Anterior cingulate cortex (tissue), 58 donors: Measurements from ENCODE around the gene NEURL3.
"Not testable (repeated sequence)": the region's sequence is repeated elsewhere in the genome, so short reads cannot be mapped to it uniquely, and the experiment has no call there.

ENCODE experiments used
- DNase-seq, 58 donors: peaks; one replicate each; lab custom pipeline; 2025; lab: John Stamatoyannopoulos, UW

The NEURL3 gene, protein sequence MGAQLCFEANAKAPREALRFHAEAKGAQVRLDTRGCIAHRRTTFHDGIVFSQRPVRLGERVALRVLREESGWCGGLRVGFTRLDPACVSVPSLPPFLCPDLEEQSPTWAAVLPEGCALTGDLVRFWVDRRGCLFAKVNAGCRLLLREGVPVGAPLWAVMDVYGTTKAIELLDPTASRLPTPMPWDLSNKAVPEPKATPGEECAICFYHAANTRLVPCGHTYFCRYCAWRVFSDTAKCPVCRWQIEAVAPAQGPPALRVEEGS

DNA sequence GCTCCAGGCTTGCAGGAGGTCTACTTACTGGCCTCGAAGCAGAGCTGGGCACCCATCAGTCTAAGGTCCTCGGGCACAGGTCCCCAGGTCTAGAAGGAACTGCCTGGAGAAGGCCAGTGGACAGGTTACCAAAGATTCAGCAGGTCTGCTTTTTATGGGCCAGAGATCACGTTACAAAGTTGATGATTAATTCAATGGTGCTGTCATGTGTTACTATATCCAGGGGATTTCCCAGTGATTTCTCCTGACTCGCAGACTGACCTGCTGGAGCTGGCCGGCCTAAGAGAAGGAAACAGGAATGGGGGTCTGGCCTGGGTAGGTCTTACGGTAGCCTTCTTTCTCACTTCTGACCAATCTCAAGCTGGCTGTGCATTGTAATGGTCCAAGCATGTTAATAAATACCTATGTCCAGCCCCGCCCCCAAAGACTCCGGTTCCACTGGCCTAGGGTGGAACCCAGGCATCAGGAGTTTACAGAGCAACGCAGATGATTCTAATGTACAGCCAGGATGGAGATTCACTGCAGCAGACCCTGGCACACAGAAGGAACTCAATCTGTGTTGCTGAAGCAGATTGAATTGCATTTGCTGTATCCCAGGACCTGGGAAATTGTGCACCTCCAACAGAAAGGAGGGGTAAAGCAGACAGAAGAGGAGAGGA, at the start of gene NEURL3:
NEURL3 (minus strand) TSS at position 127 of the 659 bp plus-strand sequence; CDS start at position 56, 71 bp downstream.
- no peak for DNase-seq

DNA sequence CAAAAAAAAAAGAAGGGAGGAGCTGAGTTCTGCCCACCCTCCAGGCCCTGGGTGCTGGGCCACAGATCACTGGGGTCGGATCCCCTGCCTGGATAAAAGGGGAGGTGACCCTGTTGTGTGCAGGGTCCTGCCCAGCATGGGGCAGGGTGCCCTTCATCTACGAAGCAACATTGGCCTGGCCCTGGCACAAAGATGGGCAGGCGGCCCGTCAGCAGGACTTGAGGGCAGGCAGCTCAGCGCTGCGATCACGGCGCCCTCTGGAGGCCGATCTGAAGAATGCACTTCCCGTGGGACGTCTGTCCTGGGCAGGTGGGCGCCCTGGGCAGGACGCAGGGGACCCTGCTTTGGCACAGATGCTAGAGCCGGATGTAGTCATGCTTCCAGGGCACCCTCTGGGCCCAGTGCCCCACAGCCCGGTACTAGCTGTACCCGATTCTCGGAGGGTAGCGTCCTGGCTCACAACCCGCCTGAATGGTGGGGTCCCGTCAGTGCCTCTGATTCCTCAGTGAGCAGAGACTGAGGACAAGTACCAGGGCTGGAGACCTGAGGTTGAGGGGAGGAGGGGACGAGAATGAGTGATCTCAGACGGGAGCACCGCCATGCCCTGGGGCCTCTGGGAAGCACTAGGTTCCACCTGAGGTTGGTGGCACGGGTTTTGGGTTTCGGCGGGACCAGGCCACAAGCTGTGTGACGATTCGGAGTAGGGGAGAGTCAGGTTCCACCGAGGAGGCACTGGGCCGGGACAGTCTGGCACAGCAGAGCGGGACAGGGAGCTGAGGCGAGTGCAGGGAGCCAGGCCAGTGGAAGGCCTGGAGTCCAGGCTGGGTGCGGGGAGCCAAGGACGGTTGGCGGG, 49.4 kb upstream of the NEURL3 start:
- peak in 41 of 58 donors; percentile 13 to 83 (median 45) for DNase-seq

DNA sequence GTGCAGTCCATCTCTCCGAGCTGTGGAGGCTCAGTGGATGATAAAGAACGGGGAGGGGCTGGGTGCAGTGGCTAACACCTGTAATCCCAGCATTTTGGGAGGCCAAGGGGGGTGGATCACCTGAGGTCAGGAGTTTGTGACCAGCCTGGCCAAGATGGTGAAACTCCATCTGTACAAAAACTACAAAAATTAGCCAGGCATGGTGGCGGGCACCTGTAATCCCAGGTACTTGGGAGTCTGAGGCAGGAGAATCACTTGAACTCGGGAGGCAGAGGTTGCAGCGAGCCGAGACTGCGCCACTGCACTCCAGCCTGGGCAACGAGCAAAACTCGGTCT, 48.8 kb upstream of the NEURL3 start:
- not testable (repeated sequence) for DNase-seq

DNA sequence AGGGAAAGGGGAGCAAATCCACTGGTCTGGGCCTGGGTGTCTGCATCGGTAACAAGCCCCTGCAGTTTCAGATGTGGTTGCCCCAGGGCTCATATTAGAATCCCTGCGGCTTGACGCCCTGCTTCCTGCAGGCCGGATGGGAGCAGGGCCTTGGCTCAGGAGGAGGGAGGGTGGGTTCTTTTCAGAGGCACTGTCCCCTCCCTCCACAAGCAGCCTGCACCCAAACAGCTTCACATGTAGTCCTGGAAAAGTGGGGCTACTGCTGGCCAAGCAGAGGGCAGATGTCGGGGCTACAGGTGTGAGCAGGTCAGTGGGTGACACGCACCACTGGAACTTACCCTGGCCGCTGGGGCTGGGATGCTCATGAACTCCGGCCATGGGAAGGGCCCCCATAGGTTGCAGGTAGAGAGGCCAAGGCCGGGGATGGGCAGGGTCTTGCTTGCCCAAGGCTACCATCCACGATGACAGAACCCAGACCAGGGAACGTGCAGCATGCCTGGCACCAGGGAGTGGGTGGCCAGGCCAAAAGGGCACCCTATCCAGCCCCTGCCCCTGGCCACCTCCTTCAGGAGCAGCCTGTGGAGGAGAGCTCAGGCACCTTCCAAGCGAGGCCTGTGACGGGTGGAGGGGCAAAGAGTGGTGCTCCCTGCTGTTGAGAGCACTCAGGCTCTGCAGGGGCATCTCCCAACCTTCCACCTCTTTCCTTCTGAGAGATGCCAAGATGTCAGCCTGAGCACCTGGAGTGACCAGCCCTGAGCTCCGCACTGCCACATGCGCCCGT, 48.2 kb upstream of the NEURL3 start:
- DNase-seq: no peak

DNA sequence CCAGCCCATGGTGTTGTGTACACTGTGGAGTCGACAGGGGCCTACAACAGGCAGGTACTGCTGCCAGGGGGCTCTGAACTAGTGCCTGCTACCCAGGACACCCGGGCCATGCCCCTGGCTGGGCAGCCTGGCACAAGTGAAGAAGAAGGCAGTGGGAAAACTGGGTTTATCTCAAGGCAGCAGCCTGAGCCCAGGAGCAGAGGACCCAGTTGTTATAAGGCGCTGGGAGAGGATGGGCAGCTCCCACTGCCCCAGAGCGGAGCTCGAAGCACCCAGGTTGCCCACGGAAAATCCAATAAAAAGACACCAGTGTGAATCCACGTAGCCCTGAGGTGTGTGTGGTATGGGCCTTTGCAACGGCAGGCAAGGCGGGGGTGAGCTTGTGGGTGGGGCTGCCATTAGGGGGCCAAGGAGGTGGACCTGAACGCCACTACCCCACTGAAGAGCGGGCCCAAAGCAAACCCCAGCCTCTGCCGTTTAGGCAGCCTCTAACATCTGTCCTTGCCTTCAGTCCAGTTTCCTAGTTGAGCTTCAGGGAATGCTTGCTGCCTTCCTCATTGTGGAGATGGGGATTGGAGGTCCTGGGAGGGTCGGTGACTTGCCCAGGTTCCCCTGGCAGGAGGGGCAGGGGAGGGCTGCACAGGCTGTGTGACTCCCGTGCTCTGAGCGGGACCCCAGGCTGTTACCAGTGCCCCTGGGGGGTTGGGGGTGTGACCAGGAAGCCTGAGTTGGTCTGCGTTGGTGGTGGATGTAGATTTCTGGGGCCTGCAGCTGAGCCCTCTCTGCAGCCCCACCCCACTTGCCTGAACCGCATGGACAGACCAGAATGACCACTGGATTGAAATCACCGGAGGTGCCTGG, 47.4 kb upstream of the NEURL3 start:
- DNase-seq: no peak

DNA sequence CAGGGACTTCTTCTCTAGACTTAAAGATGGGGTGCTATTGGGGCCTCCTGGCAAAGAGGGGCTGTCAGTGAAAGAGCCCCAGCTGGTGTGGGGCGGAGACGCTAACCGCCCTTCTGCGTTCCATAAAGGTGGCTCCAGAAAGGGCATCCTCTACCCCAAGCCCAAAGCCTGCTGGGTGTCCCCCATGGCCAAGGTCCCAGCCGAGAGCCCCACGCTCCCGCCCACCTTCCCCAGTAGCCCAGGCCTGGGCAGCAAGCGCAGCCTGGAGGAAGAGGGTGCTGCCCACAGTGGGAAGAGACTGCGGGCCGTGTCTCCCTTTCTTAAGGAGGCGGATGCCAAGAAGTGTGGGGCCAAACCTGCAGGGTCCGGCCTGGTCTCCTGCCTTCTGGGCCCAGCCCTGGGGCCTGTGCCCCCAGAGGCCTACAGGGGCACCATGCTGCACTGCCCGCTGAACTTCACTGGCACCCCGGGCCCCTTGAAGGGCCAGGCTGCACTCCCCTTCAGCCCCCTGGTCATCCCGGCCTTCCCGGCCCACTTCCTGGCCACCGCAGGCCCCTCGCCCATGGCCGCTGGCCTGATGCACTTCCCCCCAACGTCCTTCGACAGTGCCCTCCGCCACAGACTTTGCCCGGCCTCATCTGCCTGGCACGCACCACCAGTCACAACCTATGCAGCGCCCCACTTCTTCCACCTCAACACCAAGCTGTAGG, 46.6 kb upstream of the NEURL3 start:
- no peak for DNase-seq

DNA sequence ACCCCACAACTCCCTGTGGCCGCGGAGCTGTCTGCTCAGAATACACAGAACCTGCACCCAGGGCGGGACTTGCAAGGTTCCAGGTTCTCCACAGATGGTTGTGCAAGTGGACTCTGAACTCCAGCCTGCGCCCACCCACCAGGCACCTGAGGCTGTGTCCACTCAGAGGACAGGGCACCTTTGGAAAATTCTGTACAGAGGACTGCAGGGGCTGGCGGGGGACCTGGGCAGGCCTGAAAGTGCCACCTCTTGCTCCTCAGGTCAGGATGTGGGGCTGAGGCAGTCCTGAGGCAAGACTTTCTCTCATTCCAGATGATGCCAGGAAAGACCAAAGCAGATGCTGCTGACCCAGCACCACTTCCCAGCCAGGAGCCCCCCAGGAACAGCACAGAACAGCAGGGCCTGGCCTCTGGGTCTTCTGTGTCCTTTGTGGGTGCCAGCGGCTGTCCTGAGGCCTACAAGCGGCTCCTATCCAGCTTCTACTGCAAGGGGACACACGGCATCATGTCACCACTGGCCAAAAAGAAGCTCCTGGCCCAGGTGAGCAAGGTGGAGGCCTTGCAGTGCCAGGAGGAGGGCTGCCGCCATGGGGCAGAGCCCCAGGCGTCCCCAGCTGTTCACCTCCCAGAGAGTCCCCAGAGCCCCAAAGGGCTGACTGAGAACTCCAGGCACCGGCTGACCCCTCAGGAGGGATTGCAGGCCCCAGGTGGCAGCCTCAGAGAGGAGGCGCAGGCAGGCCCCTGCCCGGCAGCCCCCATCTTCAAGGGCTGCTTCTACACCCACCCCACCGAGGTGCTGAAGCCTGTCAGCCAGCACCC, 45.8 kb upstream of the NEURL3 start:
- no peak for DNase-seq

DNA sequence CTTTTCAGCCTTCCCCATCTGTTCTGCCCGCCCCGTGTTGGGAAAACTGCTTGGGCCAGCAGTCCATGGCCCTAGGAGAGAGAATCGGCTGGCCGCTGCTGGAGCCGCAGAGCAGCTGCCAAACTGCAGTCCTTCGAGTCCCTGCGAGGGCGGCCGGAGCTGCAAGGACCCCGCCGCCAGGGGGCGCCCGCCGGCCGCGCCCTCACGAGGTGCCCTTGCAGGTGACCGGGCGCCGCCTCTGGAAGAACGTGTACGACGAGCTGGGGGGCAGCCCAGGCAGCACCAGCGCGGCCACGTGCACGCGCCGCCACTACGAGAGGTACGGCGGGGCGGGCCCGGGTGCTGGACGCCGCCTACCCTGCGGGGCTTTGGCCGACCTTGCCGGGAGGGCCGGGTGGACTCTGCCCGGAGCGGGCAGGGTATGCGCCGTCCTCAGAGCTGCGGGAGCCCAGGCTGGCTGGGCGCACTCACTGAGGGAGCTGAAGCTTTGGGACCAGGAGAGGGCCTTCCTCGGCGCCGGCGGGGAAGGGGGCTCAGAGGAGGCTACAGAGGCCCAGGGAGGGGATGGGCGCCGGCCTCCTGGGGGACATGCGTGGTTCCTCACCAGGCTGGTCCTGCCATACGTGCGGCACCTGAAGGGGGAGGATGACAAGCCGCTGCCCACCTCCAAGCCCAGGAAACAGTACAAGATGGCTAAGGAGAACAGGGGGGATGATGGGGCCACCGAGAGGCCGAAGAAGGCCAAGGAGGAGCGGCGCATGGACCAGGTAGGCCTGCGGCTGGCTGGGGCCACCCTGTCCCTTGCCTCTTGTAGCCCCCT, 45.0 kb upstream of the NEURL3 start:
- DNase-seq: no peak

DNA sequence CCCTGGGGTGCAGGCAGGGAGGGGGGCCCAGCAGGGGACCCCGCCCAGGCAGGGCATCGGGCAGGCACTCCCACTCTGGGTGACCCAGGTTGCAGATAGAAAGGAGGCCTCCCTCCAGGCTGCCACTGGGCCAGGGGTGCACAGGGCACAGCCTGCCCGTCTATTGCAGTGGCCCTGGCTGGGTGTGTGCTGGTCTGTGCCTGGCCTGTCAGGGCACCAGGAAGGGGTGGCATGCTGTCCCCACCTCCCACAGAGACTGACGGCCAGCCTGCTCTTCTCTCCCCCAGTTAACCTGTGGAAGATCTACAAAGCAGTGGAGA, 44.3 kb upstream of the NEURL3 start:
- no peak for DNase-seq

DNA sequence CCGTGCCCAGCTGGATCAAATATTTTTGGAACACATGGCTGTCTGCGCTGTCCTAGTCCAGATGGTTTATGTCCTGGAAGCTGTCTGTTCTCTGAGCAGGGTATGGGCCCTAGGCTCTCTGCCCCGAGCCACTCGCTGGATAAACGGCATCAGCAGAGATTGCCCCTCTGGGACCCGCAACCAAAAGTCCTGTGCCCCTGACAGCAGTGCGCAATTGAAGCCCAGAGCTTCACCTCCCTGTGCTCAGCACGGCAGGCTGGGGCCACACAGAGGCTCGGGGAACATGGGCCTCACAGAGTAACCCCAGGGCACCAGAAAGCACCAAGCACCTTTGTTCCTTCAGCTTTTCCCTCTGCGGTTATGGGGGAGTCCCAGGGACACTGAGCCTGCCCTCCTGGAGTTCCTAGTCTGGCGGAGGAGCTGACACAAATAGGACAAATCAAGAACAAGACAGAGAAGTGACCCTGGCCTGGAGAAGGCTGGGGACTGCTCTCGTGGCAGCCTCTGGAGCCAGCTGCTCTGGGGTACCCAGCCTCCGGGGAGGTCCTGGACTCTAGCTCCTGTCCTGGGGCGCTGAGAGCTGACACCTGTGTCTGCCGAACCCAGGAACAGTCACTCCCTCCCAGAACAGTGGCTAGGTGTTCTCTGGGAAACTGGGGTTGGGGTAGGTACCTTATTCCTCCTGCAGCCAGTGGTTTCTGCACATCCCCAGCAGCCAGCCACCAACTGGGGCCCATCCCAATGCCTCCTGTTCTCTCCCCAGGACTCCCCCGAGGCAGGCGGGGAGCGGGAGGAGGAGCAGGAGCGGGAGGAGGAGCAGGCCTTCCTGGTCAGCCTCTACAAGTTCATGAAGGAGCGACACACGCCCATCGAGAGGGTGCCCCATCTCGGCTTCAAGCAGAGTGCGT, 43.7 kb upstream of the NEURL3 start:
- no peak for DNase-seq

DNA sequence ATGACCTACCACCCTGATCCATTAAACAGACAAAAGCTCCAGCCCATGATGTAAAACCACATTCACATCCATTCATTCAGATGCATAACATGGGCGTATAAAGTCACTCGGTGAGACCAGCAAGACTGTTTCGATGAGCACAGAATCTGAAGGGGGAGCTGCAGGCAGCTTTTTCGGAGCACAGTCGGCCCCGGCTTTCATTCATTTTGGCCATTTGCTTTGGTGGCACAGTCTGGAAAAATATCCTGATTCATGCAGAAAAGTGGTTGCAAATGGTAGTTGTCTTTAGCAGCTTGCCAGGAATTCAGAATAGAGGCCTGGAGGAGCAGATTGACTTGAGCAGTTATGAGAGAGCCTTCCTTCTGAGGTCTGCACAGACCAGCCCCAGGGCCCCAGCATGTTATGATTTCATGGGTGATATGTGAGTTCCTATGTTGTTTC, 42.6 kb upstream of the NEURL3 start:
- peak in 21 of 58 donors; percentile 7 to 63 (median 29) for DNase-seq

DNA sequence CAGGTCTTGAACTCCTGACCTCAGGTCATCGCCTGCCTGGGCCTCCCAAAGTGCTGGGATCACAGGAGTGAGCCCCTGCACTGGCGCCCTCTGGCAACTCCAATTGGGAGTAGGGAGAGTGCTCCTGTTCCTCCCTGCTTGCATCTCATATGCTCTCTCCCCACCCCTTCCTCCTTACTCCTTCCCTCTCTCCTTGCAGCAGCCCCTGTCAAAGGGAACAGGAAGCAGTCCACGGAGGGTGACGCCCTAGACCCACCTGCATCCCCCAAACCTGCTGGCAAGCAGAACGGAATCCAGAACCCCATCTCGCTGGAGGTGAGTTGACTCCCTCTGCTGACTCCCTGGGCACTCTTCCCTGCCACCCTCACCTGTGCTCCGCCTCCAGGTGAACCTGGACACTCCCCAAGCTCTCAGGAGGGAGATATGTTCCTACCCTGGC, 42.1 kb upstream of the NEURL3 start:
- DNase-seq: no peak

DNA sequence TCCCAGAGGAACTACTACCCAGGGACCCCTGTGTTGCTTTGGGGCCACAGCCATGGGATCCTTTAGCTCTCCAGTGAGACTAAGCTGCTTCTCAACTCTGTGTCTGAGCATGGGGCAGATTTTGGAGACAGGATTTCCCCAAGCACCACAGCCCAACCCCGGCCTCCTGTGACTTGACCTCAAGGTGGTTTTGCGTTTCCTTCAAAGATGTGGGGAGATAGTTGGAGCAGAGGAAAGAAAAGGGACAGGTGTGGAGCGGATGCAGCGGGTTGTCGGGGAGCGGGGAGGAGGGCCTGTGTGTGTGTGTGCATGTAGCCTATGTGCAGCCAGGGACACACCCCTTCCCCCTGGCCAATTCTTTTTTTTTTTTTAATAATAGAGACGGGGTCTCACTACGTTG, 41.6 kb upstream of the NEURL3 start:
- DNase-seq: no peak

DNA sequence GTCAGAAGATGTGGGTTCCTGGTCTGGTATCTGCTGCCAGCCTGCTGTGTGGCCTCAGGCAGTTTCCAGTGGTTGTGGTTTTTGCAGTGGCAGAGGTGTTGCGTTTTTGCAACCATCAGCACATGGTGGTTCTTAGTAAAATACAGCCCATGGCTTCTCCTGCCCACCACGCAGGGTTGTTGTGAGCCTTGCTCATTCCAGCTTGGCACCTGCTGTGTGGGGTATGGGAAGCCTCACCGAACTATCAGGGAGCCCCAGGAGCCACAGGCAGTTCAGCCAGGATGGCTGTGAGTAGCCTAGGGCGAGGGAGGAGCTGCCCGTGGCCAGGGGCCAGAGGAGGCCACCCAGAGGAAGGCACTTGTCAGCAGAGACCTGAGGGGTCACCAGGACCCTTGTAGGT, 41.2 kb upstream of the NEURL3 start:
- DNase-seq: no peak

DNA sequence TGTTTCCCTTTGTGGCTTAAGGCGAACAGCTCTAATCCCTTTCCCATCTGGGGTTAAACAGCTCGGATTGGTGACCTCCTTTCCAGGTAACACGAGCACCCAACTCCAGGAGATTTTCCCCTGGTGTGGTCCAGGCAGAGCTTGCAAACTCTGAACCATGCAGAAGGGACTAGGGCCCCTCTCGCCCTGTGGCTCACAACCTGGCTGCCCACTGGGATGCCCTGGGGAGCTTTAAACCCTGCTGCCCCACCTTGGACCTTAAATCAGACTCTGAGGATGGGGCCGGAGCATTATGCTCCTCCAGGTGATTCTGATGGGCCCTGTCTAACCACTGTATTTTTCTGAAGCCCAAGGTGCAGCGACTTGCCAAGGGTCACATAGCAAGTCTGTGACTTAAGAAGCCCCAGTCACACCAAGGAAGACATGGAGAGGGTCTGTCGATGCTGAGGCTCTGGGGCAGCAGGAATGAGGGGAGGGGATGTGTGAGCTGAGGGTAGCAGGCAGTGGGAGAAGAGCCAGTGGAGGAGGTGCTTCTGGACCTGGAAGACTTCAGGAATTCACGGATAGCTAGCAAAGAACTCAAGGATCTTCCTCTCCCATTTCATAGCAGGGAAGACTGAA, 37.3 kb upstream of the NEURL3 start:
- no peak for DNase-seq
